GM21717 (cell line): ENCODE results near the gene ZNF174.
A peak's percentile ranks its signal among the peaks of the same experiment; 100 is the strongest.

Experiments
- ATAC-seq: cut with Tn5 transposase; IDR thresholded peaks from one replicate; pipeline ENCODE4 v1.9.1; 2021; ENCODE audit warnings: mild to moderate bottlenecking, moderate library complexity; ENCODE audit not compliant: unreplicated experiment

Gene ZNF174

GRCh38 chr16:3400779-3401688 lies at the start of gene ZNF174, which contains the start of gene ZSCAN32:
ZNF174 (plus strand) TSS chr16:3401215; CDS start chr16:3402005, 790 bp downstream.
ZSCAN32 (minus strand) TSS chr16:3401004; CDS start chr16:3397557, 3,447 bp downstream.
- peak; percentile 94 for ATAC-seq

DNA sequence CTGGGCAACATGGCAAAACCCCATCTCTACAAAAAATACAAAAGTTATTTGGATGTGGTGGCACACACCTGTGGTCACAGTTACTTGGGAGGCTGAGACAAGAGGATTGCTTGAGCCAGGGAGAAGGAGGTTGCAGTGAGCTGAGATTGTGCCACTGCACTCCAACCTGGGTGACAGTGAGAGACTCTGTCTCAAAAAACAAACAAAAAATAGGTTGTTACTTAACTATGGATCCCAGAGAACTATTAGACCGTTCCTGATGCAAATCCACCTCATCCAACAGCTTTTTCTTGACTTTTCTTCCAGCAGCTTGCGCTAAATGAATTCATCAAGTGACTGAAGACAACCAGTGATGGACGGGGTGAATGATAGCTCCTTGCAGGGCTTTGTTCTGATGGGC lies 45.4 kb upstream of the ZNF174 start, which contains the start of gene OR2C1:
Gene OR2C1, plus strand, starts transcription at position 301 of the 400 bp plus-strand sequence. Its CDS starts 52 bp downstream, at position 353.
- ATAC-seq: no peak

DNA sequence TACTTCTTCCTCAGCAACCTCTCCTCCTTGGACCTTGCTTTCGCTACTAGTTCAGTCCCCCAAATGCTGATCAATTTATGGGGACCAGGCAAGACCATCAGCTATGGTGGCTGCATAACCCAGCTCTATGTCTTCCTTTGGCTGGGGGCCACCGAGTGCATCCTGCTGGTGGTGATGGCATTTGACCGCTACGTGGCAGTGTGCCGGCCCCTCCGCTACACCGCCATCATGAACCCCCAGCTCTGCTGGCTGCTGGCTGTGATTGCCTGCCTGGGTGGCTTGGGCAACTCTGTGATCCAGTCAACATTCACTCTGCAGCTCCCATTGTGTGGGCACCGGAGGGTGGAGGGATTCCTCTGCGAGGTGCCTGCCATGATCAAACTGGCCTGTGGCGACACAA lies 44.9 kb upstream of the ZNF174 start:
- ATAC-seq: no peak

DNA sequence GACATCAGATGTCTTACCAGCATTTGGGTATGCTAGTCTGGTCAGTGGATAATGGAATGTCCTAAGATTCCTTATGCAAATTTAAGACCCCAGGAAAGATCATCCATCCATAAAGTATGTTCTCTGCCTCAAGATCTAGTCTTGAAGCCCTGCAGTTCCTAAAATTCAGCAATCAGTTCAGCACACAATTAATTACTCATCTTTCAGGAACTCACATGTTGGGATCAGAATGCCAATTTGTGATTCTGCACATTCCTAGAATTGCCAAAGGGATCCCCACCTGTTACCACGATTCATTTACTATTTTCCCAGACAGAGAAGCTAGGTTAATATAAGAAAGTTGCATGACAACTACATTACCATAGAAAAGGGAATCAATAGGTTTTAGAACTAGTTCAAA lies 42.1 kb upstream of the ZNF174 start:
- no peak for ATAC-seq

DNA sequence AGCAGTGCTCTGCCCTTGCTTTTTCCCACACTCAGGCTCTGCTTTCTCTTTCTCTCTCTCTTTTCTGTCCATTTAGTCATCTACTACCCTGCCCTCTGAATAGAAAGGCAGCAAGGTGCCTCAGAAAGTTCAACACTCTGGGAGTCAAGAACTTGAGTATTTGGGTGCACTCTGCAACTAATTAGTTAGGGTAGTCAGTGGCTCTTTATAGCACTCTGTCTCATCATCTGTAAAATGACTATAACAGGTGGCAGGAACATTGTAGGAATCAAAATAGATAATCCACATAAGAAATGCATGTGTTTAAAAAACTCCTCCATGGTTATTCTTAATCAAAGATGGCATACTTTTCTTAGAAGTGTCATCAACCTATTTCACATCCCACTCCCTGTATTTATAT lies 38.1 kb upstream of the ZNF174 start:
- ATAC-seq: no peak

GRCh38 chr16:3363793-3364192 lies 37.2 kb upstream of the ZNF174 start:
- no peak for ATAC-seq

DNA sequence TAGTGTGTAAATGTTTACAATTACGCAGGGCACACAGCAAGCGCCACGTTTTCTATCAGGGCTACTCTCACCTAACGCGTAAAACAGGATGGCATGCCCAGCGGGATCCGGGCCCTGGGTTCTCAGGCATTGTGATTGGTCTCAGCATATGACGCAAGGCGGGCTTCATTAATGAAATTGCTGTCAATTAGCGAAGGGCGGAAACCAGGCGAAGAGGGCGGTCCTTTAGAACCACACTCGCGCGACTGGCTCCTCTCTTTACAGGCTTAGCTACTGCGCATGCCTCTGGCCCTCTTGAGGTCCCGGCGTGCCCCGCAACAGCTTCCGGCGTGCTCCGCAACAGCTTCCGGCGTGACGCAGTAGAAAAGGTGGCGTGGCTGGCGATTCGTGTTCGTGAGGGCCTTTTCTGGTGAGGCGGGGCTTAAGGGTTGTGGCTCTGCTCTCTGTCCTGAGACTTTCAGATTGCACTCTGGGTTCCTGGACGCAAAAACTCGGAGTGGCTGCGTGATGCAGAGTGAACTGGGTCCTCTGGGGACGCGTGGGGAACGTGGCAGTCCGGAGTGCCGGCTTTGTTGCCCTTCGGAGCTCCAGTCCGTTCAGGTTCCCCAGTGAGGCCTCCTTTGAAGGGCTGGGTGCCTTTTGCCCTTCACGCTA lies 36.1 kb upstream of the ZNF174 start:
- no peak for ATAC-seq

DNA sequence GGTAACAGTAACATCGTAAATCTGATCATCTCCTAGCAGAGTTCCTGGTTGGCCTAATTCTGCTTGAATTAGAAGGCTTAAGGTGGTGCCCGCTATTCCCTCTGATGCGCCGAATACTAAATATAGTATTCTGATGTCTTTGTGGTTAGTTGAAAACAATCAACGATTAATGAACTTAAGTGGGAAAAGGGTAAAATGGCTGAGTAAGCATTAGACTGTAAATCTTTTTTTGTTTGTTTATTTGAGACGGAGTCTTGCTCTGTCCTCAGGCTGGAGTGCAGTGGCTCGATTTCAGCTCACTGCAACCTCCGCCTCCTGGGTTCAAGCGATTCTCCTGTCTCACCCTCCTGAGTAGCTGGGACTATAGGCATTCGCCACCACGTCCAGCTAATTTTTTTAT lies 31.9 kb upstream of the ZNF174 start:
- ATAC-seq: no peak

DNA sequence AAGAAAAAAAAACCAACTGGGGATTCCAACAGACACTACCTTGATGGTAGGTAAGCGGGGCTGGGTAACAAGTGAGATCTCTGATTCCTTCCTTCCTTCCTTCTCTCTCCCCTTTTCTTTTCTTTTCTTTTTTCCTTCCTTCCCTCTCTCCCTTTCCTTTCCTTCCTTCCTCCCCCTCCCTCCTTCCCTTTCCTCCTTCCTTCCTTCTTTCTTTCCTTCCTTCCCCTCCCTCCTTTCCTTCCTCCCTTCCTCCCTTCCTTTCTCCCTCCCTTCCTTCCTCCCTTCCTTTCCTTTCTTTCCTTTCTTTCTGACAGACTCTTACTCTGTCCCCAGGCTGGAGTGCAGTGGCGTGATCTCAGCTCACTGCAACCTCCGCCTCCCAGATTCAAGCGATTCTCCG lies 25.3 kb upstream of the ZNF174 start:
- no peak for ATAC-seq

- no peak for ATAC-seq
Measured at GRCh38 chr16:3377917-3378316, 23.1 kb upstream of the ZNF174 start.

DNA sequence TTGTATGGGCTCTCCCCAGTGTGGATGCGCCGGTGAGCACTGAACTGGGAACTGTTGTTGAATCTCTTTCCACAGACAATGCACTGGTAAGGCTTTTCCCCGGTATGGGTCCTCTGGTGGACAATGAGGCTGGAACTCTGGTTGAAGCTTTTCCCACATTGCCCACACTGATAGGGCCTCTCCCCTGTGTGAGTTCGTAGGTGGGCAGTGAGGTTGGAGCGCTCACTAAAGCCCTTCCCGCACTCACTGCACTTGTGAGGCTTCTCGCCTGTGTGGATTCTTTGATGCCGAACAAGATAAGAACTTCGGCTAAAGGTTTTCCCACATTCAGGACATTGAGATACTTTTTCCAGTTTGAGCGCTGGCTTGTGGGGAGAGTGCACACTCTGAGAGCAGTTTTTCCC lies 18.0 kb upstream of the ZNF174 start:
- ATAC-seq: no peak

GRCh38 chr16:3388325-3388724 lies 12.7 kb upstream of the ZNF174 start:
- no peak for ATAC-seq

- ATAC-seq: no peak
Measured at GRCh38 chr16:3389663-3390338, 11.2 kb upstream of the ZNF174 start.

GRCh38 chr16:3400446-3400778 lies 603 bp upstream of the ZNF174 start:
- ATAC-seq: no peak

DNA sequence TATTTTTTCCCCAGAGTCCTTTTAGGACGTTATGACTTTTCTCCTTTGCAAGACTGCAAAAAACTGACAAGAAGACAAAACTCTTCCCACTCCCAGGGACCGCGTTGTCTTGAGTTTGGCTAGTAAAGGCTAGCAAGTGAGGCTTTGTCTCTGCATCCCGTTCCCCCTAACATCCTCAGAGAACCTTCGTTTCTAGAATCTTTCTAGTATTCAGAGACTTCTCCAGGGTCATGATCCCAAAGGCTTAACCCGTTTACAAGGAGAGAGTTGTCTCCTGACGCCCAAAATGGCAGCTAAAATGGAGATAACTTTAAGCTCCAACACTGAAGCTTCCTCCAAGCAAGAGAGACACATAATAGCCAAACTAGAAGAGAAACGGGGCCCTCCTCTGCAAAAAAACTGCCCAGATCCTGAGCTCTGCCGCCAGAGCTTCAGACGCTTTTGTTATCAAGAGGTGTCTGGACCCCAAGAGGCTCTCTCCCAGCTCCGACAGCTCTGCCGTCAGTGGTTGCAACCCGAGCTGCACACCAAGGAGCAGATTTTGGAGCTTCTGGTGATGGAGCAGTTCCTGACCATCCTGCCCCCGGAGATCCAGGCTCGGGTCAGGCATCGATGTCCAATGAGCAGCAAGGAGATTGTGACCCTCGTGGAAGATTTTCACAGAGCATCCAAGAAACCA lies 843 bp downstream of the ZNF174 start:
- no peak for ATAC-seq

GRCh38 chr16:3408561-3409197 lies 7.7 kb downstream of the ZNF174 start:
- no peak for ATAC-seq

DNA sequence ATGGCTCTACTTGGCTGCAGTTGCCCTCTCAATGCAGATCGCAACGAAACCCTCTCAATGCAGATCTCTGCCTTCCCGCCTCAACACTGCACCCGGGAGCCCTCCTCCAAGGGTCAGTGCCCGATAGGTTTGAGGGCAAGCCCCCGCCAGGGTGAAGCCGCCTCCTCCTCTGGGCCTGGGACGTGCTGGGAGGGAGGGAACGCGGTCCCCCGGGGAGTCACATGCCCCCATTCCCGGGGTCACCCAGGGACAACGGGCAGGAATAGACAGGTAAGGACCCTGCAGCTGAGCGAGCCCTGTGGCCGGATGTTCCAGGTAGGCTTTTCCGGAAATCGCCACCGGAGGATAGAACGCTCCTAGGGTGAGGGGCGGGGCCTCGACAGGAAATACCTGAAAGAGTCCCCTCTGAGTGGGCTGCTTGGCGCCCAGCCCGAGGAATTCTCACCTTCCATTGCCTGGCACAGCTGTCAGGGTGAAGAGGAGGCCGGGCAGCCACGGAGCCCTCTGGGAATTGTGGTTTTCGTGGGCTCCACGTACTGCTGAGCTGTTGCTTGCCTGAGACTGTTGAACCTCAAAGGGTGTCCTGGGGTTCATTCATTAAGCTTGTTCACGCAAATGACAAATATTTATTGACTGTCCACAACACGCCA lies 12.8 kb downstream of the ZNF174 start:
- ATAC-seq: no peak

- no peak for ATAC-seq
Measured at GRCh38 chr16:3431779-3432219, 30.8 kb downstream of the ZNF174 start.

- ATAC-seq: no peak
Measured at GRCh38 chr16:3434373-3434772, 33.4 kb downstream of the ZNF174 start.

DNA sequence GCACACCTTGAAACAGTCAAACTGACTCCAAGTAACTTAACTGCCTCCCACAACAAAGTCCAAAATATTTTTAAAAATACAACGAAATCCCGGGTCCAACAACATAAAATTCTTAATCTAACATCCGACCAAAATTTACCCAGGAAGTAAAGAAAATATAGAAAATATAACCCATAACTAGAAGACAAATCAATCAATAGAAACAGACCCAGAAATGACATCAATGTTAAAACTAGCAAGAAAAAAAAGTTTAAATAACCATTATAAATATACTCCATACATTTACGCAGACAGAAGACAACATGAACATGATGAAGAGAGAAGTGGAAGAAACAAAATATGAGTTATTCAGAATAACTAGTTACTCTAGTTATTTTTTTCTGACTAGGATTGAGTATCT lies 38.6 kb downstream of the ZNF174 start:
- ATAC-seq: no peak
